Measurements from ENCODE around the gene HPCAL1. TPM values are rescaled to one million over a fixed set of nuclear protein-coding genes. Genes with fewer than 3 reads are reported as not detected.
"Not testable (repeated sequence)": the region's sequence is repeated elsewhere in the genome, so short reads cannot be mapped to it uniquely, and the experiment has no call there.

Gene HPCAL1
- total and polyA plus RNA-seq, 4 experiments from 2014 or later, result 77.1 to 114 (median 90.4) TPM

DNA sequence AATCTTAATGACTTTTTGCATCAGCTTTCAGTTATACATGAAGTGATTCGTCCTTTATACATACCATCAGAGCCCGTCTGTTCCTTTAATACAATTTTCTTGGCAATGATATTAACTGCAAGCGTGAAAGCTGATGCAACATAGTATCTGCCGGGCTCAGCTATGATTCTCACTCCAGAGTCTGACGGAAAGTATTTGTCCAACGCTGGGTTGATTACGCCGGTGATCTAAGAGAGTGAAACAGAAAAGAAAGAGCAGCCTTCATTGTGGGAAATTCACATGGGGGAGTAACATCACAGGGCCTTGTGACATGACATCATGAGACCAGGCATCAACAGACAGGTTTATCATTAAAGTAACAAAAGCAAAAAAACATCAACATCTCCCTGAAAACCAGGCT, 139.2 kb downstream of the HPCAL1 start:
- no peaks in the 10 kb centered on the region for H3K27me3 Mint-ChIP-seq
- H3K9me3 Mint-ChIP-seq, result no peaks in the 10 kb centered on the region
- no peak for DNase-seq
- H3K4me3 Mint-ChIP-seq, result no peak overlapping the region
- intact Hi-C loops (cut with micrococcal nuclease), result loop anchor here (10.0 kb wide), 4 partner anchors 133 to 713 kb away; partner anchors contain the start of genes PDIA6 and SLC66A3
- peaks cover 35 to 65% of the 10 kb centered on the region in 2 donors for H3K36me3 Mint-ChIP-seq
- Histone ChIP-seq H3K27me3 (ENCODE audit: insufficient read depth, low read length) (no peaks in the 10 kb centered on the region), H3K36me3 (ENCODE audit: insufficient read depth, low read length) (peaks cover 56% of the 10 kb centered on the region), H3K9me3 (ENCODE audit: control insufficient read depth in 1 of 2, low read length in 2 of 2) (no peaks in the 10 kb centered on the region), H3K27ac (ENCODE audit: low read depth, low read length) (no peak overlapping the region), H3K4me3 (ENCODE audit: low read length in 2 of 2) (no peak overlapping the region), H3K4me1 (ENCODE audit: insufficient read depth, low read length) (peaks cover 21% of the 10 kb centered on the region)
- CTCF ChIA-PET (ENCODE audit: partially characterized antibody), result no interaction called here
- peaks cover 7 to 25% (median 21%) of the 10 kb centered on the region in 4 donors for H3K4me1 Mint-ChIP-seq
- POLR2A ChIA-PET (ENCODE audit: partially characterized antibody), result no interaction called here
- peak overlapping the region in 1 of 7 donors; percentile 1 for H3K27ac Mint-ChIP-seq

DNA sequence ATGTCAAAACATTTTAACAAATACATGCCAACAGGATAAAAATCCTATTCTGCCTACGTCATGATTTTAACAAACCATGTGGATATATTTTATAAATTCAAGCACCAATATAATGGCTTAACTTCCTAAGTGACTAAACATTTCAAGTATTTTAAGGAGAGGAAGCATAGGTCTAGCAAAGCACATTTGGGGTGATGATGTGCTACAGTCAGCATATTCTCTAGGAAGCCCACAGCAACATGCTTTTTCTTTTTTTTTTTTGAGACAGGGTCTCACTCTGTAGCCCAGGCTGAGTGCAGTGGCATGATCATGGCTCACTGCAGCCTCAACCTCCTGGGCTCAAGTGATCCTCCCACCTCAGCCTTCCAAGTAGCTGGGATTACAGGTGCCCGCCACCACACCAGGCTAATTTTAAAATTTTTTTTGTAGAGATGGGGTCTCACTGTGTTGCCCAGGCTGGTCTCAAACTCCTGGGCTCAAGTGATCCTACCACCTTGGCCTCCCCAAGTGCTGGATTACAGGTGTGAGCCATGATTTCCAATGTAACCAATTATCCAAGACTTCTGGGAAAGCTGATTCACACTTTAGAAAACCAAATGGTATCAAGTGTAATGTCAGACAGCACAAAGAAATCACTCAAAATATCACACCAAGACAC, 139.9 kb downstream of the HPCAL1 start:
- H3K27ac Mint-ChIP-seq, result peak overlapping the region in 2 of 7 donors; percentile 1 to 17
- H3K4me3 Mint-ChIP-seq, result not testable (repeated sequence)

DNA sequence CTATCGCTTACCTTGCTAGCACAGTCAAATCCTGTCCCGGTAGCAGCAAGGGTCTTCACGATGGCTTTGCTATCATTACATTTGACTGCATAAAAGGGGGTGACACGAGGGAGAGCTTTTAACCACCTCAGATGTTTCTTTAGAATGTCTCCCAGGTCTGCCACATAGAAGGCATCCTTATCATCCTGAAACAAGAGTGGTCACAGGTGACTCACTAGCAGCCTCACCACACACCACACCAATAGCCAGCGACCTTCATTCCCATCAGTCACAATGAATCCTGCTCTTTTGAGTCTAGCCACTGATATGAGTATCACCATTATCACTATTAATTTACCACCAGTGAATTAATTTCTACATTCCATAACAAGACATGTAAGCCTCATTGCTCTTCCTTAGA, 141.8 kb downstream of the HPCAL1 start:
- intact Hi-C loops (cut with micrococcal nuclease), result loop anchor here (10.0 kb wide), 4 partner anchors 130 to 710 kb away; partner anchors contain the start of genes PDIA6 and SLC66A3
- Histone ChIP-seq H3K4me3 (ENCODE audit: low read length in 2 of 2) (no peak overlapping the region), H3K9me3 (ENCODE audit: control insufficient read depth in 1 of 2, low read length in 2 of 2) (no peaks in the 10 kb centered on the region), H3K36me3 (ENCODE audit: insufficient read depth, low read length) (peaks cover 55% of the 10 kb centered on the region), H3K27ac (ENCODE audit: low read depth, low read length) (no peak overlapping the region), H3K4me1 (ENCODE audit: insufficient read depth, low read length) (peaks cover 36% of the 10 kb centered on the region), H3K27me3 (ENCODE audit: insufficient read depth, low read length) (no peaks in the 10 kb centered on the region)
- no peak for DNase-seq
- no peaks in the 10 kb centered on the region for H3K9me3 Mint-ChIP-seq
- CTCF ChIA-PET (ENCODE audit: partially characterized antibody), result interaction anchor here (1.4 to 6.0 kb wide), 3 partner anchors 7 to 66 kb away, joined by 3 to 53 read pairs (median 4); no protein-coding TSS in a partner anchor
- peak overlapping the region in 4 of 7 donors; percentile 17 to 78 (median 46) for H3K27ac Mint-ChIP-seq
- peaks cover 35 to 59% of the 10 kb centered on the region in 2 donors for H3K36me3 Mint-ChIP-seq
- POLR2A ChIA-PET (ENCODE audit: partially characterized antibody), result interaction anchor here (0.9 kb wide), 1 partner anchor 245 kb away, joined by 3 read pairs; the partner anchor contains the start of gene NOL10
- peaks cover 16 to 39% (median 30%) of the 10 kb centered on the region in 4 donors for H3K4me1 Mint-ChIP-seq
- no peaks in the 10 kb centered on the region for H3K27me3 Mint-ChIP-seq
- peak overlapping the region in 1 of 8 donors; percentile 12 for H3K4me3 Mint-ChIP-seq

More for the DNA sequence above, 139.9 kb downstream of the HPCAL1 start:
- H3K27me3 Mint-ChIP-seq; H3K9me3 ChIP-seq (ENCODE audit: control insufficient read depth in 1 of 2, low read length in 2 of 2); H3K9me3 Mint-ChIP-seq; H3K27me3 ChIP-seq (ENCODE audit: insufficient read depth, low read length); DNase-seq; H3K4me3 ChIP-seq (ENCODE audit: low read length in 2 of 2); POLR2A ChIA-PET (ENCODE audit: partially characterized antibody); H3K27ac ChIP-seq (ENCODE audit: low read depth, low read length): not testable (repeated sequence)
- Histone ChIP-seq H3K4me1 (ENCODE audit: insufficient read depth, low read length) (peaks cover 27% of the 10 kb centered on the region), H3K36me3 (ENCODE audit: insufficient read depth, low read length) (peaks cover 56% of the 10 kb centered on the region)
- CTCF ChIA-PET (ENCODE audit: partially characterized antibody), result interaction anchor here (6.0 kb wide), 1 partner anchor 6 kb away, joined by 53 read pairs; no protein-coding TSS in a partner anchor
- Mint-ChIP-seq H3K36me3 (peaks cover 35 to 68% of the 10 kb centered on the region in 2 donors), H3K4me1 (peaks cover 13 to 32% (median 26%) of the 10 kb centered on the region in 4 donors)
- intact Hi-C loops (cut with micrococcal nuclease), result loop anchor here (10.0 kb wide), 4 partner anchors 132 to 712 kb away; partner anchors contain the start of genes PDIA6 and SLC66A3

DNA sequence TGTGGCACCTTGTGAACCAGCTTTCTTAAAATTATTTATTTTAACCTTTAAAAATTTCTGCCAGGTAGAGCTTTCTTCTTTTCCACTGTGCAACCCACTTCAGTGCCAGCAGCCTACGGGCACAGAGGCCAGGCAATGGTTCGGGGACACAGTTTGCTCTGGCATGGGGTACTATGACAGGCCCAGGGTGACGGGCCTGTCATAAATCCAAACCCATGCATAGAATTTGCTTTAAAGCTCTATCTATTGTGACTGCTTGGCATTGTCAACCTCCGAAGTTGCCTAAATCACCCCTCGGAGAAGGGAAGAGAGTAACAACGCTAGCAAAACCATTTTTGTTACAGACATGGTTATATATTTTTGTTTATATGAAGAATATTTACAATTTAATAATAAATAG, 143.9 kb downstream of the HPCAL1 start:
- peak overlapping the region; percentile 26 to 76 (median 64) for H3K4me3 Mint-ChIP-seq
- peaks cover 28 to 37% of the 10 kb centered on the region in 2 donors for H3K36me3 Mint-ChIP-seq
- peak overlapping the region in 5 of 7 donors; percentile 25 to 88 (median 60) for H3K27ac Mint-ChIP-seq
- ChIA-PET CTCF (ENCODE audit: partially characterized antibody) (interaction anchor here (0.8 to 6.0 kb wide), 8 partner anchors 10 to 462 kb away, joined by 3 to 53 read pairs (median 4); no protein-coding TSS in a partner anchor), POLR2A (ENCODE audit: partially characterized antibody) (interaction anchor here (0.6 to 5.5 kb wide), 9 partner anchors 12 to 1024 kb away, joined by 3 to 50 read pairs (median 18); partner anchors contain the start of genes HPCAL1 and ITGB1BP1)
- H3K4me3 ChIP-seq (ENCODE audit: low read length in 2 of 2), result no peak overlapping the region
- peaks cover 16 to 53% (median 40%) of the 10 kb centered on the region in 4 donors for H3K4me1 Mint-ChIP-seq
- no peaks in the 10 kb centered on the region for H3K9me3 Mint-ChIP-seq
- no peaks in the 10 kb centered on the region for H3K9me3 ChIP-seq (ENCODE audit: control insufficient read depth in 1 of 2, low read length in 2 of 2)
- H3K27me3 Mint-ChIP-seq, result no peaks in the 10 kb centered on the region
- H3K27me3 ChIP-seq (ENCODE audit: insufficient read depth, low read length), result no peaks in the 10 kb centered on the region
- peaks cover 42% of the 10 kb centered on the region for H3K4me1 ChIP-seq (ENCODE audit: insufficient read depth, low read length)
- no peak for DNase-seq
- no peak overlapping the region for H3K27ac ChIP-seq (ENCODE audit: low read depth, low read length)
- intact Hi-C loops (cut with micrococcal nuclease), result loop anchor here (5.0 to 10.0 kb wide), 6 partner anchors 128 to 1609 kb away; partner anchors contain the start of genes CPSF3, ITGB1BP1, KIDINS220 and PDIA6
- H3K36me3 ChIP-seq (ENCODE audit: insufficient read depth, low read length), result peaks cover 33% of the 10 kb centered on the region

DNA sequence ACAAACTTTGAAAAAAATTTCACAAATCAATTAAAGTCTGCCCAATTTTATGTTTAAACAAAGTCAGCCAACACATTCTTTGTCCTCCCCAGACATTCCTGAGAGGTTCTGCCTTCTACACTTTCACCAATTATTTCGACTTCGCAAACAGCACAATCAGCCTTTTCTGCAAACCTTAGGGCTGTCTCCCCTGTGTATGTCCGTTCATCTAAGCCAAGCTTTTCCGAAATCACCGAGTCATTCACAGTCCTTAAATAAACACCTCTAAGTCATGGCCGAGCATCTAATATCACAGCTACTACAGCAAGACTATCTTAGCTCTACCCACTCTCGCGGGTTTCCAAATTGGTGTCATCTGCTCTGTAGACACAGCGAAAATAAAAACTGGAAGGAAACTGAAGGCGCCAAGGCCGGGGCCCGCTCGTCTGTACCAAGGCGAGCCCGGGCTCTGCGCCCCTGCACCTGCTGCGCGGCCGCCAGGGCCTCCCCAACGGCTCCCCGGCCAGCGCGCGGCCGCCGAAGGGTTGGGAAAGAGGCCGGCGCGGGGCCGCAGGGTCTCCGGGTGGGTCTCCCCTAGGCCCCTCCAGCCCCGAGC, 144.7 kb downstream of the HPCAL1 start:
- no peaks in the 10 kb centered on the region for H3K9me3 Mint-ChIP-seq
- CTCF ChIA-PET (ENCODE audit: partially characterized antibody), result interaction anchor here (0.8 to 6.0 kb wide), 10 partner anchors 10 to 463 kb away, joined by 3 to 53 read pairs (median 4); no protein-coding TSS in a partner anchor
- Histone ChIP-seq H3K27me3 (ENCODE audit: insufficient read depth, low read length) (no peaks in the 10 kb centered on the region), H3K4me1 (ENCODE audit: insufficient read depth, low read length) (peaks cover 42% of the 10 kb centered on the region), H3K9me3 (ENCODE audit: control insufficient read depth in 1 of 2, low read length in 2 of 2) (no peaks in the 10 kb centered on the region), H3K4me3 (ENCODE audit: low read length in 2 of 2) (peak overlapping the region; percentile 47 to 54), H3K27ac (ENCODE audit: low read depth, low read length) (peak overlapping the region; percentile 75), H3K36me3 (ENCODE audit: insufficient read depth, low read length) (peaks cover 25% of the 10 kb centered on the region)
- peaks cover 20 to 29% of the 10 kb centered on the region in 2 donors for H3K36me3 Mint-ChIP-seq
- peak overlapping the region; percentile 86 to 95 (median 90) for H3K4me3 Mint-ChIP-seq
- peaks cover 16 to 57% (median 40%) of the 10 kb centered on the region in 4 donors for H3K4me1 Mint-ChIP-seq
- POLR2A ChIA-PET (ENCODE audit: partially characterized antibody), result interaction anchor here (0.8 to 5.5 kb wide), 31 partner anchors 7 to 1024 kb away, joined by 3 to 50 read pairs (median 4); partner anchors contain the start of genes ADAM17, HPCAL1, ITGB1BP1 and KLF11
- H3K27ac Mint-ChIP-seq, result peak overlapping the region; percentile 78 to 95 (median 89)
- H3K27me3 Mint-ChIP-seq, result no peaks in the 10 kb centered on the region
- intact Hi-C loops (cut with micrococcal nuclease), result loop anchor here (5.0 to 10.0 kb wide), 6 partner anchors 127 to 1610 kb away; partner anchors contain the start of genes CPSF3, ITGB1BP1, KIDINS220 and PDIA6
- peak in 1 of 5 donors; percentile 61 for DNase-seq

DNA sequence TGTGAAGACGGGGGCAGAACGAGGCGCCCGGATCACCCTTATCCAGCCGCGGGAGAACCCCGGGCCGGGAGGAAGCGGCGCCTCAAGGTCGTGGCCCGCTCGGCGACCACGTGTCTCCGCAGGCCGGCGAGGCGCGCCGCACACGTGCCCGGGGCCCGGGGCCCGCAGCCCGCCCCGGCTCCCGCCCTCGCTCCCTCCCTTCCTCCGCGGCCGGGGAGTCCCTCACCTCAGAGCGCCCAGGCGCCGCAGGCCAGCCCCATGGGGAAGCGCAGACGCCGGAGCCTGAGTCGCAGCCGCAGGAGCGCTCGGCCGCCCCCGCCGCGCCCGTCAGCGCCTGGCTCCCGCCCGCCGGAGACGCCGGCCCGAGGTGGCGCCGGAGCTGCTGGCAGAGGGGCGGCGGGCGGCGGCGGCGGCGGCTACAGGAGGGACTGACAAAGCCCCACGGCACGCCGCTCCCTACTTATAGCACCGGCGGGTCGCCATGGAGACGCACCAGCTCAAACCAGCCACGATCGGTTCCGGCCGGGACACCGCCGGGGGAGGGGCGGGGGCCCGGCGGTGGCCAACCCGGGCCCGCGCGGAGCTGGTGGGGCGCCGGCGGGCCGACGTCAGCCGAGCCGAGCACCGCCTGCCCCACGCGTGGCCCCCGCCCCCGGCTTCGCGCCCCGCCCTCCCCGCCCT, 145.3 kb downstream of the HPCAL1 start, which contains the start of gene ODC1:
Gene ODC1, minus strand, starts transcription at position 433 of the 681 bp plus-strand sequence. CDS start 3,295 bp downstream, outside the sequence.
- CTCF ChIA-PET (ENCODE audit: partially characterized antibody), result interaction anchor here (0.8 to 6.0 kb wide), 8 partner anchors 11 to 464 kb away, joined by 3 to 53 read pairs (median 4); no protein-coding TSS in a partner anchor
- Histone ChIP-seq H3K4me1 (ENCODE audit: insufficient read depth, low read length) (peaks cover 42% of the 10 kb centered on the region), H3K27me3 (ENCODE audit: insufficient read depth, low read length) (no peaks in the 10 kb centered on the region), H3K27ac (ENCODE audit: low read depth, low read length) (peak within 1 kb of the TSS; percentile 86), H3K36me3 (ENCODE audit: insufficient read depth, low read length) (peaks cover 20% of the 10 kb centered on the region), H3K9me3 (ENCODE audit: control insufficient read depth in 1 of 2, low read length in 2 of 2) (no peaks in the 10 kb centered on the region), H3K4me3 (ENCODE audit: low read length in 2 of 2) (peak within 1 kb of the TSS; percentile 47 to 90)
- no peaks in the 10 kb centered on the region for H3K9me3 Mint-ChIP-seq
- H3K27ac Mint-ChIP-seq, result peak within 1 kb of the TSS; percentile 88 to 96 (median 93)
- H3K36me3 Mint-ChIP-seq, result peaks cover 18 to 25% of the 10 kb centered on the region in 2 donors
- peak; percentile 97 to 99 (median 98) for DNase-seq
- H3K4me3 Mint-ChIP-seq, result peak within 1 kb of the TSS; percentile 86 to 95 (median 90)
- H3K27me3 Mint-ChIP-seq, result no peaks in the 10 kb centered on the region
- intact Hi-C loops (cut with micrococcal nuclease), result loop anchor here (1.0 to 10.0 kb wide), 12 partner anchors 45 to 1611 kb away; partner anchors contain the start of genes CPSF3, GRHL1, HPCAL1 and ITGB1BP1
- POLR2A ChIA-PET (ENCODE audit: partially characterized antibody), result interaction anchor here (0.6 to 5.5 kb wide), 41 partner anchors 8 to 1025 kb away, joined by 3 to 50 read pairs (median 4); partner anchors contain the start of genes ADAM17, HPCAL1, ITGB1BP1 and KLF11
- H3K4me1 Mint-ChIP-seq, result peaks cover 16 to 57% (median 41%) of the 10 kb centered on the region in 4 donors
